H9 (cell line): Measurements from ENCODE around the gene GARNL3. TPM values are rescaled to one million over a fixed set of nuclear protein-coding genes. Genes with fewer than 3 reads are reported as not detected.

ENCODE experiments used
- DNase-seq: peaks from one replicate; pipeline ENCODE4 v3.0.0-alpha.2; 2017
- H2AFZ ChIP-seq: one replicate; pipeline ENCODE4 v1.6.1; 2013; ENCODE audit warnings: mild to moderate bottlenecking, low read length, control low read depth, moderate library complexity
- H2AK5ac ChIP-seq: 2 replicates; pipeline ENCODE4 v1.6.1; 2013; ENCODE audit warnings: low read length, control low read depth, mixed read lengths; ENCODE audit not compliant: insufficient read length
- H2BK120ac ChIP-seq: one replicate; pipeline ENCODE4 v1.6.1; 2013; ENCODE audit warnings: low read depth, mild to moderate bottlenecking, low read length, control low read depth, inconsistent platforms; ENCODE audit not compliant: poor library complexity, severe bottlenecking
- H2BK12ac ChIP-seq: 2 replicates; pipeline ENCODE4 v1.6.1; 2013; ENCODE audit warnings: low read length, control low read depth, mixed read lengths, low read depth; ENCODE audit not compliant: insufficient read length
- H2BK15ac ChIP-seq: 2 replicates; pipeline ENCODE4 v1.6.1; 2013; ENCODE audit warnings: low read depth, low read length, control low read depth
- H2BK20ac ChIP-seq: one replicate; pipeline ENCODE4 v1.6.1; 2013; ENCODE audit warnings: low read depth, mild to moderate bottlenecking, low read length, control low read depth, inconsistent platforms; ENCODE audit not compliant: poor library complexity, severe bottlenecking
- H2BK5ac ChIP-seq: 2 replicates; pipeline ENCODE4 v1.6.1; 2013; ENCODE audit warnings: low read length, control low read depth, mixed read lengths; ENCODE audit not compliant: insufficient read length
- H3K14ac ChIP-seq: 2 replicates; pipeline ENCODE4 v1.6.1; 2013; ENCODE audit warnings: low read length, control low read depth; ENCODE audit not compliant: insufficient read depth
- H3K18ac ChIP-seq: 2 replicates; pipeline ENCODE4 v1.6.1; 2013; ENCODE audit warnings: low read depth, mild to moderate bottlenecking, mixed read lengths, low read length, control low read depth; ENCODE audit not compliant: insufficient read length
- H3K23ac ChIP-seq: 2 replicates; pipeline ENCODE4 v1.6.1; 2013; ENCODE audit warnings: low read length, control low read depth, mixed read lengths, low read depth; ENCODE audit not compliant: insufficient read length
- H3K23me2 ChIP-seq: 2 replicates; pipeline ENCODE4 v1.6.1; 2013; ENCODE audit warnings: low read depth, mild to moderate bottlenecking, mixed read lengths, low read length, control low read depth; ENCODE audit not compliant: insufficient read length, poor library complexity, severe bottlenecking
- H3K27ac ChIP-seq: 2 replicates; pipeline ENCODE4 v1.5.1; 2013; ENCODE audit warnings: low read length, control low read depth, mixed read lengths, low read depth; ENCODE audit not compliant: insufficient read length
- H3K27me3 ChIP-seq: 2 replicates; pipeline ENCODE4 v1.6.1; 2013; ENCODE audit warnings: low read length, control low read depth, inconsistent platforms; ENCODE audit not compliant: insufficient read depth
- H3K4ac ChIP-seq: 2 replicates; pipeline ENCODE4 v1.6.1; 2013; ENCODE audit warnings: low read depth, mild to moderate bottlenecking, control low read depth, inconsistent platforms, low read length, moderate library complexity
- H3K4me1 ChIP-seq: 2 replicates; pipeline ENCODE4 v1.6.1; 2013; ENCODE audit warnings: low read length, control low read depth, inconsistent platforms; ENCODE audit not compliant: insufficient read depth
- H3K4me2 ChIP-seq: 2 replicates; pipeline ENCODE4 v1.6.1; 2013; ENCODE audit warnings: low read length, control low read depth, mixed read lengths; ENCODE audit not compliant: insufficient read length, insufficient read depth
- H3K56ac ChIP-seq: 2 replicates; pipeline ENCODE4 v1.6.1; 2013; ENCODE audit warnings: low read depth, mild to moderate bottlenecking, mixed read lengths, low read length, control low read depth; ENCODE audit not compliant: insufficient read length
- H3K79me1 ChIP-seq: 2 replicates; pipeline ENCODE4 v1.6.1; 2013; ENCODE audit warnings: low read depth, mild to moderate bottlenecking, moderate library complexity, low read length, control low read depth, inconsistent platforms; ENCODE audit not compliant: insufficient read depth, poor library complexity, severe bottlenecking
- H3K79me2 ChIP-seq: 2 replicates; pipeline ENCODE4 v1.6.1; 2013; ENCODE audit warnings: low read length, control low read depth, inconsistent platforms; ENCODE audit not compliant: insufficient read depth
- H3K9ac ChIP-seq: 2 replicates; pipeline ENCODE4 v1.6.1; 2013; ENCODE audit warnings: low read length, control low read depth, mixed read lengths; ENCODE audit not compliant: insufficient read length; ENCODE audit errors: extremely low read depth
- H3K9me3 ChIP-seq: one replicate; pipeline ENCODE4 v1.6.1; 2013; ENCODE audit warnings: low read depth, low read length, inconsistent platforms; ENCODE audit not compliant: control insufficient read depth
- H3T11ph ChIP-seq: one replicate; pipeline ENCODE4 v1.6.1; 2013; ENCODE audit warnings: mild to moderate bottlenecking, low read length, control low read depth, inconsistent platforms
- H4K20me1 ChIP-seq: one replicate; pipeline ENCODE4 v1.6.1; 2013; ENCODE audit not compliant: control insufficient read depth, insufficient read length, insufficient read depth
- H4K5ac ChIP-seq: 2 replicates; pipeline ENCODE4 v1.6.1; 2013; ENCODE audit warnings: low read depth, mild to moderate bottlenecking, mixed read lengths, low read length, control low read depth; ENCODE audit not compliant: insufficient read length
- H4K8ac ChIP-seq: replicated peaks from 2 replicates; pipeline ENCODE4 v1.6.1; 2013; ENCODE audit warnings: low read length, control low read depth, mixed read lengths, low read depth; ENCODE audit not compliant: insufficient read length
- H4K91ac ChIP-seq: 2 replicates; pipeline ENCODE4 v1.6.1; 2013; ENCODE audit warnings: low read depth, mild to moderate bottlenecking, moderate library complexity, mixed read lengths, low read length, control low read depth; ENCODE audit not compliant: insufficient read length
- H3K27ac Mint-ChIP-seq, 3 experiments: 2 replicates in 2 of 3; 3 replicates in 1 of 3; pipeline ENCODE4 v1.8.0; 2020 to 2021; ENCODE audit warnings: mixed read lengths in 3 of 3, mild to moderate bottlenecking in 1 of 3, moderate library complexity in 1 of 3
- H3K27me3 Mint-ChIP-seq: 2 replicates; pipeline ENCODE4 v1.8.0; 2021; ENCODE audit warnings: low read depth, mild to moderate bottlenecking, moderate library complexity, mixed read lengths
- H3K36me3 Mint-ChIP-seq, 3 experiments: 2 replicates in 2 of 3; 3 replicates in 1 of 3; pipeline ENCODE4 v1.8.0; 2020 to 2021; ENCODE audit warnings: low read depth in 3 of 3, mixed read lengths in 3 of 3; ENCODE audit not compliant: insufficient read depth in 1 of 3
- H3K4me1 Mint-ChIP-seq, 2 experiments: 2 replicates each; pipeline ENCODE4 v1.8.0; 2020; ENCODE audit warnings: mixed read lengths in 2 of 2
- H3K4me3 Mint-ChIP-seq, 2 experiments: 2 replicates in 1 of 2; 3 replicates in 1 of 2; pipeline ENCODE4 v1.8.0; 2020 to 2021; ENCODE audit warnings: mild to moderate bottlenecking in 2 of 2, mixed read lengths in 2 of 2, moderate library complexity in 1 of 2
- H3K9me3 Mint-ChIP-seq, 2 experiments: 2 replicates in 1 of 2; 3 replicates in 1 of 2; pipeline ENCODE4 v1.8.0; 2020; ENCODE audit warnings: mild to moderate bottlenecking in 2 of 2, mixed read lengths in 2 of 2, moderate library complexity in 1 of 2
- CTCF ChIP-seq: fragments of 200-600 bp; sonication (generic); conservative IDR thresholded peaks from 3 replicates; pipeline ENCODE4 v1.8.0; 2021; ENCODE audit warnings: antibody characterized with exemption, mild to moderate bottlenecking
- WGBS: extraction: QIAGEN DNeasy Blood & Tissue Kit; methylation state at CpG from one replicate; pipeline ENCODE4 v1.1.7; 2013; ENCODE audit warnings: missing lambda C conversion rate, low lambda C conversion rate, mixed read lengths; ENCODE audit not compliant: insufficient read length; ENCODE audit errors: extremely low coverage; 5-methylcytosine and 5-hydroxymethylcytosine counted together
- total RNA-seq: library from RNA; stranded (reverse); gene quantifications from 2 replicates; pipeline ENCODE4 v1.2.1, GENCODE V29; 2021

Gene GARNL3
- total RNA-seq, 1 experiment from 2014 or later: 8.7 TPM

- Histone ChIP-seq H4K91ac (no peak overlapping the region), H4K8ac (no peak overlapping the region), H3K9ac (peak overlapping the region; percentile 18), H3K9me3 (no peaks in the 10 kb centered on the region), H3K18ac (no peak overlapping the region), H2BK120ac (no peak overlapping the region), H3K23me2 (peaks cover 11% of the 10 kb centered on the region), H3K79me2 (no peaks in the 10 kb centered on the region), H3K4ac (no peak overlapping the region), H3K14ac (no peak overlapping the region), H2AK5ac (no peak overlapping the region), H3K79me1 (no peaks in the 10 kb centered on the region), H2BK5ac (no peak overlapping the region), H2AFZ (no peak overlapping the region), H3K4me1 (no peaks in the 10 kb centered on the region), H3K4me2 (peak overlapping the region; percentile 64), H4K5ac (no peak overlapping the region), H2BK20ac (no peak overlapping the region), H3K27me3 (no peaks in the 10 kb centered on the region), H3K56ac (no peak overlapping the region), H3T11ph (no peak overlapping the region), H4K20me1 (no peaks in the 10 kb centered on the region), H2BK15ac (no peak overlapping the region; the same call in 1 of the 2 replicates), H2BK12ac (no peak overlapping the region), H3K27ac (no peak overlapping the region), H3K23ac (no peak overlapping the region)
- Mint-ChIP-seq H3K36me3 (peaks cover 1 to 14% (median 7%) of the 10 kb centered on the region in 3 experiments; a peak in 5 of 7 replicates), H3K4me3 (peak overlapping the region; percentile 68 to 87), H3K27ac (peak overlapping the region in 1 of 3 experiments; percentile 7; a peak in 1 of 7 replicates), H3K27me3 (peaks cover 11% of the 10 kb centered on the region), H3K9me3 (no peaks in the 10 kb centered on the region), H3K4me1 (peaks cover 12 to 17% of the 10 kb centered on the region in 2 experiments)
- no peak for DNase-seq
- TF ChIP-seq CTCF: no peak
- no CpG with 5 or more reads among the region's 5 CpGs for WGBS
Measured at GRCh38 chr9:127398275-127398647, 133.7 kb downstream of the GARNL3 start.
